HG03354 (cell line): ENCODE measurements around the gene TADA2A.
"Not testable (repeated sequence)": the region's sequence is repeated elsewhere in the genome, so short reads cannot be mapped to it uniquely, and the experiment has no call there.

Experiments
- ATAC-seq: cut with Tn5 transposase; IDR thresholded peaks from one replicate; pipeline ENCODE4 v1.9.1; 2021; ENCODE audit warnings: mild to moderate bottlenecking; ENCODE audit not compliant: unreplicated experiment, poor library complexity, severe bottlenecking

The TADA2A gene

DNA sequence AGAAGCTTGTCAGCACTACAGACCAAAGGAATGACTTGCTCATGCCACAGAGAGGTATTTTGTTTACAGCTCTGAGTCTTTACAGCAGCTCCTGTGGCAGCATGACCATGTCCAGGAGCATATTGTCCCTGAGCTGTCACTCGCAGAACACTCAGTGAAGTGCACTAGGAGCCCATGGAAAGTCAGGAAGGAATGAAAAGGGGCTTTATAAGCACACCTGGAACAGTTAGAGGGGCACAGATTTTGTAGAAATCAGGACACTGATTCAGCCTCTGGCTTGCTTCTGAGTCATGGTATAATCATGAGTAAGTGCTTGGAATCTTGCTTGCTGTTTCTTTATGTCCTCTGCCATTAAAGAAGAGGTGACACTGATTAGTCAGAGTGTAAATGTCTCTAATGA lies 41.0 kb downstream of the TADA2A start:
- no peak for ATAC-seq

DNA sequence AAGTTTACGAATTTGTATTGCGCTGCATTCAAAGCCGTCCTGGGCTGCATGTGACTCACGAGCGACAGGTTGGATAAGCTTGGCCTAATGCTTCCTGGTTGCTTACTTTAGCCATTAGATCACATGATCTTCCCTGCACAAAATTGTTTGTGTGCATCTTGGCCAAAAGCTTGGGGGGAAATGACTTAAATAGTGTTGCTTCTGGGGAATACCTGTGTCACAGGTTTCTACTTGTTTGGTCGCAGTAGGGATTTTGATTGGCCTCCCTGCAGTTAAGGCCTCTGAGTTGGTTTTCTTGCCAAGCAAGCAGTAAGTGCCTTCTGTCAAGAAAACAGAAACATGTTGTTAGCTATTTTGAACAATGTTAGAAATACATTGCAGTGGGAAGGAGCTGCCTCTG lies 43.4 kb downstream of the TADA2A start:
- no peak for ATAC-seq

DNA sequence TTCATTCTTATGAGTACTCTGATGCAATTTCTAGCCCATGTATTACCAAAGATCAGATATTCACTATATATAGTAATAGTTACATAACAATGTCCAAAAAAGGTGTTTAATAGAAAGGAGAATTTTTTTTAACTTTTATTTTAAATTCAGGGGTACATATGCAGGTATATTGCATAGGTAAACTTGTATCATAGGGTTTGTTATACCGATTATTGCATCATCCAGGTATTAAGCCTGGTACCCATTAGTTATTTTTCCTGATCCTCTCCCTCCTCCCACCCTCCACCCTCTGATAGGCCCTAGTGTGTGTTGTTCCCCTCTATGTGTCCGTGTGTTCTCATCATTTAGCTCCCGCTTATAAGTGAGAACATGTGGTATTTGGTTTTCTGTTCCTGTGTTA lies 51.1 kb downstream of the TADA2A start:
- ATAC-seq = not testable (repeated sequence)

DNA sequence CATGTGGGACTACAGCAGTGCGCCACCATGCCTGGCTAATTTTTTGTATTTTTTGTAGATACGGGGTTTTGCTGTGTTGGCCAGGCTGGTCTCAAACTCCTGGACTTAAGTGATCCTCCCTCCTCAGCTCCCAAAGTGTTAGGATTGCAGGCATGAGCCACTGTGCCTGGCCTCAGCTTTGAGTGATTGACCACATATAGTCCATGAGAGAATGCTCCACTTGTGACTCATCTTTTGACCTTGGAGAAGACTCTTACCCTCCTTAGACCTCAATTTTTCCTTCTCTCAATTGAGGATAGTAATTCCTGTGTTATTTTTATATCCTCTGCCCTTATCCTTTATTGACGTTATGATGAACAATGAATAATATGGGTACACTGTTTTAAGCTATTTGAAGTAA lies 52.1 kb downstream of the TADA2A start:
- ATAC-seq = no peak

DNA sequence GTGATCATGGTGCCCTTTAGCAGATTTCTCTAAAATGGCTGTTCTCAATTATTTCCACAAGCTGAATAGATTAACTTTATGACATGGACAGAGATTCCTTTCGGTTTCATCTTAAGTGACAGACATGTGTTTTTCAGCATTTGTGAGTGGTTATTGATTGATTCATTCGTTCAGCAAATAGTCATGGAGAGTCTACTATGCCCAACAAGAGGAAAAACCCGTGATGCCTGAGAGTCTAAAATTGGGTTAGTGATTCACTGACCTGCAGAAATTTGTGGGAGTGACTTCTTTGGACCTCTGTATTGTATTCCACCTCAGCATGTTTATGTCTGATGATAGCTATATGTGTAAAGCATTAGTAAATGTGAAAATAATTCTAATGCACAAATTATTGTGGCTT lies 55.0 kb downstream of the TADA2A start:
- no peak for ATAC-seq

DNA sequence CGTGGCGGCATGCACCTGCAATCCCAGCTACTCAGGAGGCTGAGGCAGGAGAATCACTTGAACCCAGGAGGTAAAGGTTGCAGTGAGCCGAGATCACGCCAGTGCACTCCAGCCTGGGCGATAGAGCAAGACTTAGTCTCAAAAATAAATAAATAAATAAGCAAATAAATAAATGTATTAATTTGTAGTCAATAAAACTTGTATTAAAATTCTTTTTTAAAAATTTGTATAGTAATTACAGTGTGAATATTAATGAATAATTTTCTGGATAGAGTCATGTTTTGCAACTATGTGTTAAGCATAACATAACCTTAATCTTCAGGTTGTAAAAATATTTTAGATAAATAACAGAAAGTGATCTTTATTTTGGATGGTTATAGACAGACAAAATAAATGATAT lies 55.8 kb downstream of the TADA2A start:
- ATAC-seq = no peak

DNA sequence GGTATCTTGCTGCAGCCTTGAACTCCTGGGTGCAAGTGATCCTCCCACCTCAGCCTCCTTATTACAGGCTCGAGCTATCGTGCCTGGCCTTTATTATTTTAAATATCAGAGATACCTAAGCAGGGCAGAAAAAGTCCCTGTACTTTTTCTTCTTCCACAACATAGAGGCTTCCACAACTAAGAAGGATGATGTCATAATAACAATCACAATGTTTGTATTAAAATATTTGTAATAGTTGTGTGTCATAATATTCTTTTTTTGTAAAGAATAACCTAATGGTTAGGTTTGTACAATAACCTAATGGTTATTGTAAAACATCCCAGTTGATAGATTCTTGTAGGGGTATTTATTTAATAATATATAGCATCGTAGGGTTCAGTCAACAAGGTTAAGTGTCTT lies 56.4 kb downstream of the TADA2A start:
- ATAC-seq = no peak

DNA sequence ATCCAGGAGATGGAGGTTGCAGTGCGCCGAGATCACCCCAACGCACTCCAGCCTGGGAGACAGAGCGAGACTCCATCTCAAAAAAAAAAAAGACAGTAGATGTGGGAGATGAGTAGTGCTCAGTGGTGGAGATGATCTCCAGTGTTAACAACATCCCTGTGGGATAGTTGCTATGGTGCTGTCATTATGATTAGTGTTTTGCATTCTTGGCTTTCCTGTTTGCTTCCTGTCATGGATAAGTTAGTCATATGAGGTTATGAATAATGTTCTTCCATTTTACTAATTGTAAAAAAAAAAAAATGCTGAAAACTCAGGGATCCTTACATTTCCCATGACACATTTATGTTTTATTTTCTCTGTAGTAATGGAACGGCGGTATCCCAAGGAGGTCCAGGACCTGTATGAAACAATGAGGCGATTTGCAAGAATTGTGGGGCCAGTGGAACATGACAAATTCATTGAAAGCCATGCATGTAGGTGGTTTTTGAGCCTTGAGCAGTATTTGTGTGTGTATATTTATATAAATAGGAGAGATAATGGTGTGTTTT lies 58.5 kb downstream of the TADA2A start:
- no peak for ATAC-seq

DNA sequence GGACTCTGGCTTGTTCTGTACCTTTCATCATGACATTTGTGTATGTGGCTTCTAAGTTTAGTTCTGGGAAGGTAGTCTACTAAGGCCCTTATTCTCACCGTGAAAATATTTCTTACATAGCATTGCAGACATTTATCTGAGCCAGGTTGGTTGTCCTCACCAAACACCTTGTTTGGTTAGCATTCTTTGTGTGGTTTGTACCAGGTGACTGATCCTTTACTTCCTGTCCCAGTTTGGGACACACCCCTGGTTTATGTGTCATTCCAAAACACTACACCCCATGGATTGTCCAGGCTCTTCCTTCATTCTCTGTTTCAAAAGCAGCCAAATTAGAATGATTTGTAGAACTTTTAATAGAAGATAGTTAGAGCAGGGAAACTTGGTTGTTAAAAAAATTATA lies 59.8 kb downstream of the TADA2A start:
- ATAC-seq = no peak

DNA sequence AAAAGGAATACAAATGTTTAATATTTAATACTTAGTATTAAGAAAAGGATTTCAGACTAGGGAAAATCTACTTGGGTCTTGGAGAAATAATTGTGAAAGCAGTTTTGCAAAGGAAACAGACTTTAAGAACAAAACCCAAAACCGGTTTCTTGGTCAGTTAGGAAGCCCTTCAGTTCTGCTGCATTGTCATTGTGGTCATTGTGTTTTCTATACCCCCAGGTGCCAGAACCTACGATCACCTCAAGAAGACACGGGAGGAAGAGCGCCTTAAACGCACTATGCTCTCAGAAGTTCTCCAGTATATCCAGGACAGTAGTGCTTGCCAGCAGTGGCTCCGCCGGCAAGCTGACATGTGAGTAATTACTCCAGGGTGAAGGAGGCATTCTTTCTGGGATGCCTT lies 63.5 kb downstream of the TADA2A start:
- no peak for ATAC-seq

DNA sequence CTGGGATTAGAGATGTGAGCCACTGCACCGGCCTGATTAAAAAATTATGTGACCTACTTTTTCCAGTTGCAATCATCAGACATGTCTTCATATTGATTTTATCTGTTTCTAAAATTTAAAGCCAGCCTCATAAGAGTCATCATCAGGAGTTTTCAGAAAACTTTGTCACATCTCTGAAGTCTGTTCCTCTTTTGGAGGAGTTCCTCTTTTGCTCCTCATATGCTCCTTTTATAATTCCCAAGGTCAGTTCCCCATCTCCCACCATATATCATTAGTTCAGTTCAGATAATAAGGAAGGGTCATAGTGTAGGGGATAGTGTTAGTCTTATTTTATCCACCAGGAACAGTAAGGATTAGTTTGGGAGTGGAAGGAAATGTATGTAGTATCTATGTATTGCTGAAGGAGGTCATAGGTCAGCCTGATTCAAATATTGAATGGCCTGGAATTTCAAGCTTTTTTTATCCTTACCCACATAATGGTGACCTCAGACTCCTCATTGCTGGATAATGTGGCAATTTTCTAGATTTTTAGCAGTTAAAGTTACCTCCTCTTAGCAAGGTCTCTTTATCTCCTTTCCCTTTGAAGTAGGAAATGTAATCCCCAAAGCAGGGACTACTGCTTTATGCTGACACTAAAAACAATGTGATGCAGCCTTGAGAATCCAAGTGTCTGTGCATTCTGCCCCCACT lies 69.2 kb downstream of the TADA2A start:
- ATAC-seq = no peak

DNA sequence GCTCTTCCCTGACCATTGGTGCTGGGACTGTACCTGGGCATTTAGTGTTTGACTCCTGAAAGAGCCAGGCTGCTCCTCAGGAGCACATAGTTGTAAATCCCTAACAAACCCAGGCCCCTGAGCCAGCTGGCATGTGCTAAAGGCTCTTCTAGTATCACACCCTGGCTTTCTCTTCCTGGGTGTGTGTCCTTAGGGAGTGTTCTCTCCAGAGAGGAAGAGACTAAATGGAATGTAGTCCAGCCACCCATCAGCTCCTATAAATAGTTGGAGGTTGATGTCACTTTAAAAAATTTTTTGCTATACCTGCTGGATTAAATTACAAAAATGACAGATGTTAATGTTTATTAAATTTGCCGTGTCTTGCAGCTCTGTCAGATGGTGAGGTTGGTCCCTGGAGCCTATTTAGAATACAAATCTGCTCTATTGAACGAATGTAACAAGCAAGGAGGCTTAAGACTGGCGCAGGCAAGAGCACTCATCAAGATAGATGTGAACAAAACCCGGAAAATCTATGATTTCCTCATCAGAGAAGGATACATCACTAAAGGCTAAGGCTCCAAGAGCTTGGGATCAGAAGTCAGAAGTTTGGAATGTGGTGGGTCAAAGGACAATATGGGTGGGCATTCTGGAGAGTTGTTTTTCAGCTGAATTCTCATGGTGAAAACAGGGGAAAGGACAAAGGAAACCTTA lies 69.9 kb downstream of the TADA2A start:
- ATAC-seq = no peak

DNA sequence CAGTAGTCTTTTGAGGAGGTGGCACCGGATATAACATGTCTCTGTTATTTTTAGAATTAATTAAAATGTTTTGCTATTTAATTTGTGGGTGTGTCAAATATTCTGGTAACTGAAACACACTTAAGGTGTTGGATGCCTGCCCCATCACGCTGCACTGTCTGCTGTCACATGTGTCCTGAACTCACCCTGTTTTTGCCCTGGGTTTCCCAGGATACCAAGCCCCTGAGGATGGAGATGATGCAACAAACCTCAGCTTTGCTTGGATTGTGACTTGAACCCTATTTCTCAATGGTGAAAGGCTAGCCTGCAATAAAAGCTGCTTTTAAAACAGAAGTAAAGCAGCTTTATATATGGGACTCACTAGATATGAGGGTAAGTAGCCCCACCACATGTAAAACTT lies 71.5 kb downstream of the TADA2A start:
- ATAC-seq = no peak

DNA sequence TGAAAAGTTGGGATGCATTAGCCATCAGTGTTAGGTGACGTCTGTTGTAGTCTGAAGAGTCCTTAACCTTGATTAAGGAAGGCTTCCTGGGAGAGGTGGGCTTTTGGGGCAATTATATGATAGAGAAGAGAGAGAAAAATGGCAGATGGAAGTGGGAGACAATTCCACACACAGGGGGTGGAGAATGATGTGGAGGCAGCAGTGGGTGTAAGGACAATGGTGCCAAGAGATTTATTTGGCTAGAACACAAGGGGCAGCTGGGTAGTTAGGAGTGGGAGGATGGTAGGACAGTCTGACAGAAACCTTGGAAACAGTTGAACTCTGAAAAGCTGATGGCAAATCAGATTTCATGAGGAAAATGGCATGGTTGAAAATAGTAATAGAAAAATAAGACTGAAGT lies 72.3 kb downstream of the TADA2A start:
- ATAC-seq = no peak

DNA sequence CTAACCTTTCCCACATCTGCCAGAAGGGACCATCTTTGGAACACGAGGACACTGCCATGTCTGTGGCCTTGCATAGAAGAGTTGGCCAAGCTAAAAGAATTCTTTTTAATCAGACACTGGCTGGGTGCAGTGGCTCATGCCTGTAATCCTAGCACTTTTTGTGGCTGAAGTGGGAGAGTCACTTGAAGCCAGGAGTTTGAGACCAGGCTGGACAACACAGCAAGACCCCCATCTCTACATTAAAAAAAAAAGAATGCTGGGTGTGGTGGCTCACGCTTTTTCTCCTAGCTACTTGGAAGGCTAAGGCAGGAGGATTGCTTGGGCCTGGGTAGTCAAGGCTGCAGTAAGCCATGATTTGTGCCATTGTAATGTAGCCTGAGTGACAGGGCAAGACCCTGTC lies 73.7 kb downstream of the TADA2A start:
- no peak for ATAC-seq

DNA sequence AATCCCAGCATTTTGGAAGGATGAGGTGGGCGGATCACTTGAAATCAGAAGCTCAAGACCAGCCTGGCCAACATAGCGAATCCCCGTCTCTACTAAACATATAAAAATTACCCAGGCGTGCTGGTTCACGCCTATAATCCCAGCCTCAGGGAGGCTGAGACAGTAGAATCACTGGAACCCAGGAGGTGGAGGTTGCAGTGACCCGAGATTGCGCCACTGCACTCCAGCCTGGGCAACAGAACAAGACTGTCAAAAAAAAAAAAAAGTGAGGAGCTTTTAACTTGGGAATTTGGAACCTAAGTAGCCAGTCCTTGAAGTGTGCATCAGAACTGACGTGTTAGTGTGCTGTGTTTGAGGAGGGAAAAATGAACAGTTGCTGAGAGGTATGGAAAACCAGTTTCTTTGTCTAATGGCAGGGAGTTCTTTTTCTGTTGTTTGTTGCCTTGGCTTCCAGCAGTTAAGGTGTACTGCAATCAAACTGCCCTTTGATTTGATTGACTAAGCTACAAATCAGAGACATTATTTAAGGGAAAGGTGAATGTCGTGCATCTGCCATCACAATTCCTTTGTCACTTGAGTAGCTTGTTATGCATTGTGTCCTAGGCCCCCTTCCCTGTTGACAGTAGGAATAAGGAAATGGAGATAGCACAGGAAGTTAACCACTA lies 74.4 kb downstream of the TADA2A start:
- no peak for ATAC-seq

DNA sequence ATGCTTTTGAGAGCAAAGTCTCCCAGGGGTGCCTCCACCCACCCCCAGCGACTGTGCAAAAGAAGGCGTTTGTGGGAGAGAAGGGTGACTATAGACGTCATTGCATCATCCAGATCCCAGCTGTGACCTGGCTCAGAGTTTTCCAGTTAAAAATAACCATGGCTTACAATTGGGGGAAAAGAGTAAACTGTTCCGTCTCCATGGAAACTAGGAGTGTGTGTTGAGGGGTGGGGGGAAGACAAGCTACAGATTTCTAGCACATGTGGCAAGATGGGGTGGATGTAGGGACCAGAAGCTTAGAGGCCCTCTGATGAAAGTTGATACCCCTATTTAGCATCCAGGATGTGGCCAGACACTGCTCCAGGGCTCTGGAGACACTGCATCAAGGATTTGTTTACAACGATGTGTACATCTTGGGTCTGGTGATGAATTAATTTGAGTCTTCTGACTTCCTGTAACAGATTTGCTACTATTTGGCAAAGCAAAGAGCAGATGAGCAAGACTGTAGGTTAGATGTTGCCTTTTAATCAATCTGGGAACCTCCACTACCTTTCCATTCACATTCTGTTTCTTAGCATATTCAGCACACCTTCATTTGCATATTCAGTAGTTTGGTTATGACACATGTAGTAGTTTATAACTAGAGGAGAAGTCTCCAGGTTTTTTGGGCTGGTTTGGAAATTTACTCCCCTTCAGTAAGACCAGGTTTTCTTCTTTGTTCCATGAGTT lies 76.8 kb downstream of the TADA2A start:
- ATAC-seq = no peak

DNA sequence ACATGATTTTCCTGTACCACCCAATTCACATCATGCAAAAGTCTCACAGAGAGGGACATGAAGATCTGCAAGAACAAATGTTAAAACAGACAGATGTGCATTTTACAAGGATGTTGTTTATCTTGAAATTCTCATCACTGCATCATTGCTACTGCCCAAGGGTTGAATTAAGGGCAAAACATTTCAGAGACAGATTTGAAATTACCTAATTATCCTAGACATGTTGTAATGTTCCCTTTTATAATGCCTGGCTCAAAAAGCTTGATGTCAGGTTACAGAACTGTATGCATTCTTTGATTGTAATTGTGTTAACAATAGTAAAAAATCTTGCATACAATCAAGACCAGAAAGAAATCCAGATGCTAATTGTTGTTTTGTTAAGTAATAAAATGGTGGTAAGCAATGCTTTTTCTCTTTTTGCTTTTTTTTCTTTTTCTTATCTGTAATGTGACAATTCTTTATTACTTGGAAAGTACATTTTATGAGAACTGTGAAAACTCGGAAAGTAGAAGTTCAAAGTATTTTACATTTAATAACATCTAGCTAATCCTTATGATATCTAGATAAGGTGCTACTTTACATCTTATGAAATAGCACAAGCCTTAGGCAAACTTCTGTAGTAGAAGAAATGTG lies 79.4 kb downstream of the TADA2A start:
- ATAC-seq = no peak

DNA sequence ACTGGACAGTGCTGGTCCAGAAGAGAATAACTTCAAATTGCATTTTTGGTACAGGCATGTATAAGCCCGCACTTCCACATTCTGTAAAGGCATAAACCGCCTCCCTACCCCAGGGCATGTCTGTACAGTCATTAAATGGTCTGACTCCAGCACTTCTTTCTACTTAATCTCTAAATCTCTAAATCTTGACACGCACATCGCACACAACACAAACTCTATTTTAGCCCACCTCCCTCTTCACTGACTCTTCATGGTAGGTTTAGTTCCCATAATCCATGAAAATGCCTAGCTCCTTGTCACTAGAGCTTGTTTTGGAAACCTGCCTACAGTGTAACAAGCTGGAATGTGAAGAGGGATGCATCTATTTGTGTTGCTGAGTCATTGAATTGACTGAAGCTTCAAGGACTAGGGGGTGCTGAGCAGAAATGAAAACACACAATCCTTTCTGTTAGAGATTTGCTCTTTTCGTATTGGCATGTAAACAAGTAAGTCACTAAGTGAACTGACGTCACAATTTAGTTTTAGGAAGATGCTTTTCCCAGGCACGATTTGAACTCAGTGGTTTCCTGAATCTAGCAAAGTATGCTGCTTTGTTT lies 81.4 kb downstream of the TADA2A start:
- ATAC-seq = no peak
